PC-9 (cell line): Measurements from ENCODE around the gene CHRNE.

Experiments
- EZH2 ChIP-seq: fragments of 200-600 bp; sonication (generic); IDR thresholded peaks from 2 replicates; pipeline ENCODE4 v1.8.0; 2017; ENCODE audit warnings: antibody characterized with exemption, low read depth
- TF ChIP-seq, protein P1 (sequence below): fragments of 200-600 bp; sonication (generic); conservative IDR thresholded peaks from 2 replicates; pipeline ENCODE4 v1.6.1; 2017; ENCODE audit warnings: mixed run types, antibody characterized with exemption, mild to moderate bottlenecking, moderate library complexity

DNA sequence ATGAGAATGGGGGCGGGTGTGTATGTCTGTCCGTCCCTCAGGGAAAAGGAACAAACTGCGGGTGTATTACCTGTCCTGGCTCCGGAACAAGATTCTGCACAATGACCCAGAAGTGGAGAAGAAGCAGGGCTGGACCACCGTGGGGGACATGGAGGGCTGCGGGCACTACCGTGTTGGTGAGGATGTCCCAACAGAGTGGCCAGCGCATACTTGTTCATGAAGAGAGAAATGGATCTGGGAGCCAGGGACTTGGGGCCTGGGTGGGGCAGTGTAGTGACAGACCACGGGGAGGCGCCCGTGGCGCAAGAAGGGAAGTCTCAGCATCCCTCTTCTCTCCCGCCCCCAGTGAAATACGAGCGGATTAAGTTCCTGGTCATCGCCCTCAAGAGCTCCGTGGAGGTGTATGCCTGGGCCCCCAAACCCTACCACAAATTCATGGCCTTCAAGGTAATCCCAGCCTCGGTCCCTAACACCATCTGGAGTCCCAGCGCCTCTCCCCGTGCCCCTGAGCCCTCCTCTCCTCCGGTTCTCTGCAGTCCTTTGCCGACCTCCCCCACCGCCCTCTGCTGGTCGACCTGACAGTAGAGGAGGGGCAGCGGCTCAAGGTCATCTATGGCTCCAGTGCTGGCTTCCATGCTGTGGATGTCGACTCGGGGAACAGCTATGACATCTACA, 7.1 kb downstream of the CHRNE start:
- TF ChIP-seq, protein P1, sequence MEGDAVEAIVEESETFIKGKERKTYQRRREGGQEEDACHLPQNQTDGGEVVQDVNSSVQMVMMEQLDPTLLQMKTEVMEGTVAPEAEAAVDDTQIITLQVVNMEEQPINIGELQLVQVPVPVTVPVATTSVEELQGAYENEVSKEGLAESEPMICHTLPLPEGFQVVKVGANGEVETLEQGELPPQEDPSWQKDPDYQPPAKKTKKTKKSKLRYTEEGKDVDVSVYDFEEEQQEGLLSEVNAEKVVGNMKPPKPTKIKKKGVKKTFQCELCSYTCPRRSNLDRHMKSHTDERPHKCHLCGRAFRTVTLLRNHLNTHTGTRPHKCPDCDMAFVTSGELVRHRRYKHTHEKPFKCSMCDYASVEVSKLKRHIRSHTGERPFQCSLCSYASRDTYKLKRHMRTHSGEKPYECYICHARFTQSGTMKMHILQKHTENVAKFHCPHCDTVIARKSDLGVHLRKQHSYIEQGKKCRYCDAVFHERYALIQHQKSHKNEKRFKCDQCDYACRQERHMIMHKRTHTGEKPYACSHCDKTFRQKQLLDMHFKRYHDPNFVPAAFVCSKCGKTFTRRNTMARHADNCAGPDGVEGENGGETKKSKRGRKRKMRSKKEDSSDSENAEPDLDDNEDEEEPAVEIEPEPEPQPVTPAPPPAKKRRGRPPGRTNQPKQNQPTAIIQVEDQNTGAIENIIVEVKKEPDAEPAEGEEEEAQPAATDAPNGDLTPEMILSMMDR: no peak
- TF ChIP-seq EZH2: no peak
